ENCODE data around the gene TGFBR3.

DNA sequence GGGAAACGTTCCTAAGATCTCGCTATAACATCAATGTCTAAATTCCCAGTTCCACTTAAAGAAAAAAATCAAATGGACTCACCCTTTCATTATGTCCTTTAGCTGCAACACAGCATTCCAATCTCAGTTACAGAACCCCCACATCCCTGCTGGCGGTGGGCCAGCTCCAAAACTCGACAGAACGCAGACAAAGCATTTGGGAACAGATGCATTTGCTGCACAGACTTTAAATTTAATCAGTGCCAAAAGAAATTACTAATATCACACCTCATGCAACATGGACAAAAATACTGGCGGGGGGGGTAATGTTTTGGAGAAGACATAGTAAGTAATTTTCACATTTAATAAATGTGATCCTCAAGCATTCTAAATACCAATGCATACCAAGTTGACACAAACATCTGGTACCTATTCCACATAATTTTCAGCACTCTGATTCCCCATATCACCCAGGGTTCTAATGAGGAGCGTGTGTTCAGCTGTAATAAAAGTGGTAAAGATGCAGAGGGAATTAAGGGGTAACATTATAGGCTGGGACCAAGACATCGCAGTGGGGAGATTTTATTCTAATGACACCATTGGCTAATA, 79.7 kb downstream of the TGFBR3 start:
- TF ChIP-seq, protein P1, sequence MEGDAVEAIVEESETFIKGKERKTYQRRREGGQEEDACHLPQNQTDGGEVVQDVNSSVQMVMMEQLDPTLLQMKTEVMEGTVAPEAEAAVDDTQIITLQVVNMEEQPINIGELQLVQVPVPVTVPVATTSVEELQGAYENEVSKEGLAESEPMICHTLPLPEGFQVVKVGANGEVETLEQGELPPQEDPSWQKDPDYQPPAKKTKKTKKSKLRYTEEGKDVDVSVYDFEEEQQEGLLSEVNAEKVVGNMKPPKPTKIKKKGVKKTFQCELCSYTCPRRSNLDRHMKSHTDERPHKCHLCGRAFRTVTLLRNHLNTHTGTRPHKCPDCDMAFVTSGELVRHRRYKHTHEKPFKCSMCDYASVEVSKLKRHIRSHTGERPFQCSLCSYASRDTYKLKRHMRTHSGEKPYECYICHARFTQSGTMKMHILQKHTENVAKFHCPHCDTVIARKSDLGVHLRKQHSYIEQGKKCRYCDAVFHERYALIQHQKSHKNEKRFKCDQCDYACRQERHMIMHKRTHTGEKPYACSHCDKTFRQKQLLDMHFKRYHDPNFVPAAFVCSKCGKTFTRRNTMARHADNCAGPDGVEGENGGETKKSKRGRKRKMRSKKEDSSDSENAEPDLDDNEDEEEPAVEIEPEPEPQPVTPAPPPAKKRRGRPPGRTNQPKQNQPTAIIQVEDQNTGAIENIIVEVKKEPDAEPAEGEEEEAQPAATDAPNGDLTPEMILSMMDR (IDR thresholded peaks at IDR 0.05; ENCODE audit: insufficient read depth, low read depth, low read length), result no peak
- no peak for TF ChIP-seq EZH2 (IDR thresholded peaks at IDR 0.05; ENCODE audit: insufficient read depth, low read length)

Data from astrocyte (in vitro differentiated cells and primary cell).